GM12878 (cell line): ENCODE data around the gene GPR89B. TPM values are rescaled to one million over a fixed set of nuclear protein-coding genes. Genes with fewer than 3 reads are reported as not detected.
A peak's percentile ranks its signal among the peaks of the same experiment; 100 is the strongest.
"Not testable (repeated sequence)": the region's sequence is repeated elsewhere in the genome, so short reads cannot be mapped to it uniquely, and the experiment has no call there.

Source experiments
- ATAC-seq: fragments of 200-7000 bp; cut with Tn5 transposase; 3 replicates; pipeline ENCODE4 v1.9.1; 2020; ENCODE audit warnings: mild to moderate bottlenecking, moderate library complexity
- BruUV-seq: library from RNA; stranded (reverse); fragments of 400-500 nt; replicated peaks from 2 replicates; lab custom pipeline; 2021; lab: Mats Ljungman, UMichigan
- CTCF ChIA-PET: fragments of 300-600 bp; sonication (Branson Sonifier 250); formaldehyde crosslinking; extraction: SDS; loops from one replicate; lab custom pipeline; 2021; ENCODE audit warnings: inconsistent platforms; lab: Yijun Ruan, JAX
- POLR2A ChIA-PET: fragments of 350-600 bp; formaldehyde crosslinking; extraction: SDS; loops from one replicate; lab custom pipeline; 2021; ENCODE audit warnings: inconsistent platforms; lab: Charles Lee
- RAD21 ChIA-PET: fragments of 300-600 bp; sonication (Branson Sonifier 250); formaldehyde crosslinking; loops from one replicate; lab custom pipeline; 2023; ENCODE audit warnings: antibody characterized with exemption; ENCODE audit not compliant: unreplicated experiment; lab: Charles Lee
- SMC1A ChIA-PET: fragments of 300-600 bp; sonication (Branson Sonifier 250); formaldehyde crosslinking; loops from one replicate; lab custom pipeline; 2023; ENCODE audit not compliant: unreplicated experiment, uncharacterized antibody; lab: Charles Lee
- DNase-seq: peaks from one replicate; pipeline ENCODE4 v3.0.0-alpha.2; 2011; ENCODE audit warnings: low read depth, low spot score
- FAIRE-seq: peaks from 3 replicates; lab custom pipeline; 2011; peaks lifted over from hg19 to GRCh38; lab: Jason Lieb, UNC
- H2AFZ ChIP-seq: 2 replicates; pipeline ENCODE4 v1.6.0; 2011; ENCODE audit warnings: low read depth, low read length, control low read depth; ENCODE audit not compliant: control insufficient read depth
- H3K27ac ChIP-seq: 2 replicates; pipeline ENCODE4 v1.5.1; 2011; ENCODE audit warnings: control low read depth; ENCODE audit not compliant: control insufficient read depth, insufficient read depth
- H3K27me3 ChIP-seq, 2 experiments: replicated peaks in 1 of 2; 2 replicates each; pipeline versions ENCODE4 v1.6.0 to v1.6.1; 2011; ENCODE audit warnings: low read length in 1 of 2; ENCODE audit not compliant: control insufficient read depth in 2 of 2, insufficient read depth in 2 of 2
- H3K36me3 ChIP-seq, 2 experiments: 2 replicates each; pipeline ENCODE4 v1.5.1; 2011; ENCODE audit warnings: low read length in 1 of 2; ENCODE audit not compliant: control insufficient read depth in 2 of 2, insufficient read depth in 2 of 2
- H3K4me1 ChIP-seq: 2 replicates; pipeline ENCODE4 v1.6.1; 2011; ENCODE audit warnings: mild to moderate bottlenecking, low read length, moderate library complexity, mixed read lengths; ENCODE audit not compliant: control insufficient read depth, insufficient read depth
- H3K4me2 ChIP-seq: 2 replicates; pipeline ENCODE4 v1.6.0; 2011; ENCODE audit warnings: control low read depth; ENCODE audit not compliant: control insufficient read depth, insufficient read depth
- H3K4me3 ChIP-seq: fragments of 200-600 bp; sonication (generic); 2 replicates; pipeline ENCODE4 v1.5.1; 2016
- H3K79me2 ChIP-seq: 2 replicates; pipeline ENCODE4 v1.6.0; 2011; ENCODE audit warnings: low read length; ENCODE audit not compliant: control insufficient read depth, insufficient read depth
- H3K9ac ChIP-seq: 2 replicates; pipeline ENCODE4 v1.8.0; 2011; ENCODE audit warnings: low read length, control low read depth, mixed read lengths; ENCODE audit not compliant: control insufficient read depth, insufficient read depth
- H3K9me3 ChIP-seq: replicated peaks from 3 replicates; pipeline ENCODE4 v1.5.1; 2011; ENCODE audit warnings: mild to moderate bottlenecking, low read length; ENCODE audit not compliant: control insufficient read depth, insufficient read depth
- H4K20me1 ChIP-seq: 2 replicates; pipeline ENCODE4 v1.6.0; 2011; ENCODE audit not compliant: control insufficient read depth, insufficient read depth
- WGBS: methylation state at CpG from one replicate; pipeline ENCODE4 v1.1.6; 2016; ENCODE audit warnings: low lambda C conversion rate; ENCODE audit not compliant: insufficient replicate concordance, insufficient coverage; ENCODE audit errors: missing lambda C conversion rate; 5-methylcytosine and 5-hydroxymethylcytosine counted together
- in situ Hi-C: fragments of 300-500 bp; cut with MboI; formaldehyde crosslinking; loops from 9 replicates; pipeline ENCODE4 v1.14.3; 2018; ENCODE audit warnings: mixed read lengths
- intact Hi-C: fragments of 100-400 bp; cut with micrococcal nuclease; formaldehyde crosslinking; loops from one replicate; pipeline ENCODE4 v1.14.2; 2022; ENCODE audit not compliant: unreplicated experiment
- polyA plus RNA-seq, 11 experiments: library from polyadenylated mRNA; depleted of rRNA in 4 of 11; unstranded in 6 of 11; stranded (reverse) in 5 of 11; fragments of >200 nt; fragmentation: Nextera tagmentation in 4 of 11; fragmentation: Illumina TruSeq in 1 of 11; extraction: Ambion mirVana in 4 of 11; extraction: Trizol in 1 of 11; gene quantifications; 1 replicate in 1 of 11; 2 replicates in 10 of 11; pipeline versions ENCODE4 v1.2.1 to v1.2.3, GENCODE V29; 2011 to 2016; ENCODE audit warnings: inconsistent platforms in 2 of 11, missing spikeins in 2 of 11, low read depth in 1 of 11
- total RNA-seq, 4 experiments: library from RNA; depleted of rRNA in 3 of 4; stranded (reverse); fragments of >200 nt in 3 of 4; fragmentation: Illumina TruSeq in 1 of 4; extraction: Trizol in 1 of 4; gene quantifications; 2 replicates each; pipeline versions ENCODE4 v1.2.1 to v1.2.3, GENCODE V29; 2013 to 2021

The GPR89B gene
- total and polyA plus RNA-seq, 10 of the 15 experiments (the other 5 are each of a cell fraction or from before 2014, with no cell fraction given) = 7.5 to 28.9 (median 16.6) TPM

GRCh38 chr1:147958906-147959305, 30.7 kb downstream of the GPR89B start:
- H2AFZ ChIP-seq, POLR2A ChIA-PET, H3K27ac ChIP-seq, H3K4me1 ChIP-seq, CTCF ChIA-PET, intact Hi-C loops, H3K27me3 ChIP-seq, in situ Hi-C loops, BruUV-seq, H3K79me2 ChIP-seq, H3K4me2 ChIP-seq, FAIRE-seq, DNase-seq, SMC1A ChIA-PET, H3K9me3 ChIP-seq, H4K20me1 ChIP-seq, H3K9ac ChIP-seq, H3K36me3 ChIP-seq, H3K4me3 ChIP-seq, RAD21 ChIA-PET: not testable (repeated sequence)
- WGBS = 17% methylated on average over 1 of the region's 1 CpG
- peak; percentile 46; the same call in 2 of the 3 replicates for ATAC-seq

GRCh38 chr1:147959680-147960079, 31.5 kb downstream of the GPR89B start:
- H4K20me1 ChIP-seq, FAIRE-seq, POLR2A ChIA-PET, RAD21 ChIA-PET, SMC1A ChIA-PET, H3K9me3 ChIP-seq, H2AFZ ChIP-seq, DNase-seq, H3K4me1 ChIP-seq, H3K4me2 ChIP-seq, H3K27me3 ChIP-seq, H3K79me2 ChIP-seq, in situ Hi-C loops, intact Hi-C loops, H3K9ac ChIP-seq, H3K4me3 ChIP-seq, H3K36me3 ChIP-seq, CTCF ChIA-PET, H3K27ac ChIP-seq, BruUV-seq: not testable (repeated sequence)
- WGBS = 95% methylated on average over 2 of the region's 2 CpGs
- ATAC-seq = peak; percentile 57

DNA sequence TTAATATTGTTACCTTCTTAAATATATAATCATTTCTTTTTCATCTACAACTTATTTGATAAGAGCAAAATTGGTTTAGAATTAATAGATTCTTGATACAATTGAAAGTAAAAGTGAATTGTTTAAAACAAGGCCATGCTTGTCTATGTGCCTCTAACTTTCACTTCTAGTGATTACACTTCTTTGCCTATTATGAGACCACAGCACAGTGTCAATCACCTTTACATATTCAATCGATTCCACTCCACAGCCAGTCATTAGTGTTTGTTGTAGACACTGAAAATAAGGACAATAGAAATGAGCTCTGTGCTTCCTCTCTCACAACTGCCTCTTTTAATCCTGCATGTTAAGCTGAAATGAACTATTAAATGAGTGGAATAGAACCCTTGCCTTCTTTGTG, 36.4 kb downstream of the GPR89B start:
- WGBS = no CpG with 5 or more reads among the region's 1 CpG
- POLR2A ChIA-PET, H3K4me3 ChIP-seq, RAD21 ChIA-PET, H3K9ac ChIP-seq, H3K4me2 ChIP-seq, H3K27ac ChIP-seq, H3K79me2 ChIP-seq, H2AFZ ChIP-seq, H3K4me1 ChIP-seq, BruUV-seq, in situ Hi-C loops, CTCF ChIA-PET, SMC1A ChIA-PET, FAIRE-seq, DNase-seq, H3K27me3 ChIP-seq, intact Hi-C loops, H3K36me3 ChIP-seq, H4K20me1 ChIP-seq, H3K9me3 ChIP-seq: not testable (repeated sequence)
- peak; percentile 78 for ATAC-seq

DNA sequence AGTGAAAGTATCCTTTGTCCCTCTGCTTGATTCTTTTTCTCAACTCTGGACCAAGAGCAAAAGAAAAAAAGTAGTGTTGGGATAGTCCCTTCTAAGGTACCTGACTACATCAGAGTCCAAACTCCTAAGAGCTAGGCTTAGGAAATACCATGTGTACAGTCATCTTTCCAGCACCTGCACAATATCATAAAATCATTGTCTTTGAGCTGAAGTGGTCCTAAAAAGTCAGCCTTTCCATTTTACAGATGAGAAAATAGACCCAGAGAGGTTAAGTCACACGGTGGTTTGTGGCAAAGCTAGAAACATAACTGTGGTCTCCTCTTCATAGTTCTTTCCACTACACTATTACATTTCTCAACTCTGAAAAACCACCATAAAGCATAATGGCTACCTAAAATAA, 38.4 kb downstream of the GPR89B start:
- CTCF ChIA-PET, FAIRE-seq, H3K27ac ChIP-seq, H3K4me3 ChIP-seq, H3K9me3 ChIP-seq, RAD21 ChIA-PET, H3K4me2 ChIP-seq, SMC1A ChIA-PET, H3K27me3 ChIP-seq, intact Hi-C loops, H3K9ac ChIP-seq, H2AFZ ChIP-seq, H3K4me1 ChIP-seq, DNase-seq, H4K20me1 ChIP-seq, in situ Hi-C loops, POLR2A ChIA-PET, H3K79me2 ChIP-seq, H3K36me3 ChIP-seq: not testable (repeated sequence)
- WGBS = no CpG with 5 or more reads among the region's 1 CpG
- BruUV-seq = TSS peak; percentile 47
- ATAC-seq = peak; percentile 80
